Liver (tissue), 3 donors: ENCODE results near the gene SLC12A2.

Experiments
- CTCF ChIP-seq: fragments of 150-350 bp; IDR thresholded peaks from 2 replicates; pipeline ENCODE4 v1.5.1; 2017; ENCODE audit warnings: improper control_type of control experiment, low read depth, low read length; ENCODE audit not compliant: missing input control
- EGR1 ChIP-seq, 2 donors: IDR thresholded peaks; 2 replicates each; pipeline ENCODE4 v1.6.1; 2016 to 2018; ENCODE audit warnings: antibody characterized with exemption in 2 of 2, low read depth in 2 of 2
- FOXA1 ChIP-seq: IDR thresholded peaks from 2 replicates; pipeline ENCODE4 v1.6.1; 2016; ENCODE audit warnings: antibody characterized with exemption
- GABPA ChIP-seq, 2 donors: IDR thresholded peaks in 1 of 2; conservative IDR thresholded peaks in 1 of 2; 2 replicates each; pipeline ENCODE4 v1.6.1; 2016; ENCODE audit warnings: antibody characterized with exemption in 2 of 2, mild to moderate bottlenecking in 1 of 2, moderate library complexity in 1 of 2
- HNF4A ChIP-seq, 2 donors: conservative IDR thresholded peaks; 2 replicates each; pipeline ENCODE4 v1.6.1; 2016; ENCODE audit warnings: antibody characterized with exemption in 2 of 2, mild to moderate bottlenecking in 2 of 2
- JUND ChIP-seq, 2 donors: IDR thresholded peaks; 2 replicates each; pipeline ENCODE4 v1.6.1; 2016; ENCODE audit warnings: antibody characterized with exemption in 2 of 2
- MAX ChIP-seq: IDR thresholded peaks from 2 replicates; pipeline ENCODE4 v1.6.1; 2016; ENCODE audit warnings: antibody characterized with exemption
- RAD21 ChIP-seq, 2 donors: IDR thresholded peaks; 2 replicates each; pipeline ENCODE4 v1.6.1; 2016; ENCODE audit warnings: antibody characterized with exemption in 2 of 2, mild to moderate bottlenecking in 2 of 2
- RXRA ChIP-seq, 2 donors: IDR thresholded peaks; 2 replicates each; pipeline ENCODE4 v1.6.1; 2017 to 2018; ENCODE audit warnings: antibody characterized with exemption in 2 of 2, mild to moderate bottlenecking in 1 of 2
- SP1 ChIP-seq: IDR thresholded peaks from 2 replicates; pipeline ENCODE4 v1.6.1; 2018; ENCODE audit warnings: antibody characterized with exemption, mild to moderate bottlenecking
- TAF1 ChIP-seq: conservative IDR thresholded peaks from 2 replicates; pipeline ENCODE4 v1.6.1; 2016; ENCODE audit warnings: antibody characterized with exemption, mild to moderate bottlenecking
- YY1 ChIP-seq: IDR thresholded peaks from 2 replicates; pipeline ENCODE4 v1.6.1; 2016; ENCODE audit warnings: antibody characterized with exemption, mild to moderate bottlenecking
- TF ChIP-seq, protein P1 (sequence below): IDR thresholded peaks from 2 replicates; pipeline ENCODE4 v1.6.1; 2016; ENCODE audit warnings: antibody characterized with exemption, mild to moderate bottlenecking
- TF ChIP-seq, protein P2 (sequence below): IDR thresholded peaks from 2 replicates; pipeline ENCODE4 v1.6.1; 2016; ENCODE audit warnings: antibody characterized with exemption
- donor health status: healthy.
- donor health status: healthy.

DNA sequence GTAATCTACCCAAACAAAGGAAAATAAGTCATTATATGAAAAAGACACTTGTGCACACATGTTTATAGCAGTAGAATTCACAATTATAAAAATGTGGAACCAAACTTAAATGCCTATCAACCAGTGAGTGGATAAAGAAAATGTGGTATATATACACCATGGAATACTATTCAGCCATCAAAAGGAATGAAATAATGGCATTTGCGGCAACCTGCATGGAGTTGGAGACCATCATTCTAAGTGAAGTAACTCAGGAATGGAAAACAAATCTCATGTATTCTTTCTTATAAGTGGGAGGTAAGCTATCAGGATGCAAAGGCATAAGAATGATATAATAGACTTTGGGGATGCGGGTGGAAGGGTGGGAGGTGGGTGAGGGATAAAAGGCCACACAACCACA lies 34.6 kb downstream of the SLC12A2 start:
- TF ChIP-seq RAD21 (IDR thresholded peaks at IDR 0.05) = no peak
- TF ChIP-seq CTCF = no peak
- no peak for TF ChIP-seq MAX
- TF ChIP-seq JUND (IDR thresholded peaks at IDR 0.05) = no peak
- TF ChIP-seq, protein P1, sequence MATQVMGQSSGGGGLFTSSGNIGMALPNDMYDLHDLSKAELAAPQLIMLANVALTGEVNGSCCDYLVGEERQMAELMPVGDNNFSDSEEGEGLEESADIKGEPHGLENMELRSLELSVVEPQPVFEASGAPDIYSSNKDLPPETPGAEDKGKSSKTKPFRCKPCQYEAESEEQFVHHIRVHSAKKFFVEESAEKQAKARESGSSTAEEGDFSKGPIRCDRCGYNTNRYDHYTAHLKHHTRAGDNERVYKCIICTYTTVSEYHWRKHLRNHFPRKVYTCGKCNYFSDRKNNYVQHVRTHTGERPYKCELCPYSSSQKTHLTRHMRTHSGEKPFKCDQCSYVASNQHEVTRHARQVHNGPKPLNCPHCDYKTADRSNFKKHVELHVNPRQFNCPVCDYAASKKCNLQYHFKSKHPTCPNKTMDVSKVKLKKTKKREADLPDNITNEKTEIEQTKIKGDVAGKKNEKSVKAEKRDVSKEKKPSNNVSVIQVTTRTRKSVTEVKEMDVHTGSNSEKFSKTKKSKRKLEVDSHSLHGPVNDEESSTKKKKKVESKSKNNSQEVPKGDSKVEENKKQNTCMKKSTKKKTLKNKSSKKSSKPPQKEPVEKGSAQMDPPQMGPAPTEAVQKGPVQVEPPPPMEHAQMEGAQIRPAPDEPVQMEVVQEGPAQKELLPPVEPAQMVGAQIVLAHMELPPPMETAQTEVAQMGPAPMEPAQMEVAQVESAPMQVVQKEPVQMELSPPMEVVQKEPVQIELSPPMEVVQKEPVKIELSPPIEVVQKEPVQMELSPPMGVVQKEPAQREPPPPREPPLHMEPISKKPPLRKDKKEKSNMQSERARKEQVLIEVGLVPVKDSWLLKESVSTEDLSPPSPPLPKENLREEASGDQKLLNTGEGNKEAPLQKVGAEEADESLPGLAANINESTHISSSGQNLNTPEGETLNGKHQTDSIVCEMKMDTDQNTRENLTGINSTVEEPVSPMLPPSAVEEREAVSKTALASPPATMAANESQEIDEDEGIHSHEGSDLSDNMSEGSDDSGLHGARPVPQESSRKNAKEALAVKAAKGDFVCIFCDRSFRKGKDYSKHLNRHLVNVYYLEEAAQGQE = no peak
- TF ChIP-seq, protein P2, sequence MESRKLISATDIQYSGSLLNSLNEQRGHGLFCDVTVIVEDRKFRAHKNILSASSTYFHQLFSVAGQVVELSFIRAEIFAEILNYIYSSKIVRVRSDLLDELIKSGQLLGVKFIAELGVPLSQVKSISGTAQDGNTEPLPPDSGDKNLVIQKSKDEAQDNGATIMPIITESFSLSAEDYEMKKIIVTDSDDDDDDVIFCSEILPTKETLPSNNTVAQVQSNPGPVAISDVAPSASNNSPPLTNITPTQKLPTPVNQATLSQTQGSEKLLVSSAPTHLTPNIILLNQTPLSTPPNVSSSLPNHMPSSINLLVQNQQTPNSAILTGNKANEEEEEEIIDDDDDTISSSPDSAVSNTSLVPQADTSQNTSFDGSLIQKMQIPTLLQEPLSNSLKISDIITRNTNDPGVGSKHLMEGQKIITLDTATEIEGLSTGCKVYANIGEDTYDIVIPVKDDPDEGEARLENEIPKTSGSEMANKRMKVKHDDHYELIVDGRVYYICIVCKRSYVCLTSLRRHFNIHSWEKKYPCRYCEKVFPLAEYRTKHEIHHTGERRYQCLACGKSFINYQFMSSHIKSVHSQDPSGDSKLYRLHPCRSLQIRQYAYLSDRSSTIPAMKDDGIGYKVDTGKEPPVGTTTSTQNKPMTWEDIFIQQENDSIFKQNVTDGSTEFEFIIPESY = no peak
- TF ChIP-seq SP1 = no peak
- TF ChIP-seq FOXA1 = no peak
- no peak for TF ChIP-seq TAF1
- no peak for TF ChIP-seq EGR1 (IDR thresholded peaks at IDR 0.05; ENCODE audit: low read depth in 2 of 2)
- TF ChIP-seq HNF4A (conservative IDR thresholded peaks at IDR 0.05) = no peak
- no peak for TF ChIP-seq GABPA (IDR thresholded peaks at IDR 0.05 in 1 of 2, conservative IDR thresholded peaks at IDR 0.05 in 1 of 2)
- TF ChIP-seq YY1 = no peak
- no peak for TF ChIP-seq RXRA (IDR thresholded peaks at IDR 0.05)
